Measurements from ENCODE around the gene NXN.

NXN gene

GRCh38 chr17:797236-797840 lies 182.2 kb downstream of the NXN start:
- CTCF ChIA-PET: interaction anchor here (2.4 to 3.7 kb wide), 2 partner anchors 184 to 203 kb away, joined by 9 to 50 read pairs; partner anchors contain the start of gene NXN
- POLR2A ChIA-PET: no interaction called here
- no peak for TF ChIP-seq CTCF (IDR thresholded peaks at IDR 0.05; ENCODE audit: control extremely low read depth, extremely low read depth, low read depth, missing control alignments)

GRCh38 chr17:796609-797008 lies 183.0 kb downstream of the NXN start:
- POLR2A ChIA-PET: no interaction called here
- no peak for TF ChIP-seq CTCF (IDR thresholded peaks at IDR 0.05; ENCODE audit: control extremely low read depth, extremely low read depth, low read depth, missing control alignments)

More at GRCh38 chr17:797236-797840, 182.2 kb downstream of the NXN start:
- DNase-seq (ENCODE audit: extremely low spot score): no peak

GRCh38 chr17:795721-796120 lies 183.9 kb downstream of the NXN start:
- DNase-seq (ENCODE audit: extremely low spot score): no peak
- CTCF ChIA-PET: interaction anchor here (0.6 to 3.7 kb wide), 8 partner anchors 11 to 383 kb away, joined by 3 to 50 read pairs (median 5); partner anchors contain the start of genes NXN and TIMM22
- no peak for TF ChIP-seq CTCF (IDR thresholded peaks at IDR 0.05; ENCODE audit: control extremely low read depth, extremely low read depth, low read depth, missing control alignments)
- POLR2A ChIA-PET: no interaction called here

More at GRCh38 chr17:796609-797008, 183.0 kb downstream of the NXN start:
- DNase-seq (ENCODE audit: extremely low spot score): no peak
- CTCF ChIA-PET: interaction anchor here (2.4 to 3.7 kb wide), 2 partner anchors 185 to 204 kb away, joined by 9 to 50 read pairs; partner anchors contain the start of gene NXN

- TF ChIP-seq CTCF (IDR thresholded peaks at IDR 0.05; ENCODE audit: control extremely low read depth, extremely low read depth, low read depth, missing control alignments): no peak
- DNase-seq (ENCODE audit: extremely low spot score): no peak
- ChIA-PET POLR2A (no interaction called here), CTCF (interaction anchor here (0.6 to 3.7 kb wide), 10 partner anchors 10 to 383 kb away, joined by 3 to 50 read pairs (median 5); partner anchors contain the start of genes NXN and TIMM22)
Observed at GRCh38 chr17:795276-795675, 184.3 kb downstream of the NXN start.

- POLR2A ChIA-PET: no interaction called here
- TF ChIP-seq CTCF (IDR thresholded peaks at IDR 0.05; ENCODE audit: control extremely low read depth, extremely low read depth, low read depth, missing control alignments): peak; percentile 58
- CTCF ChIA-PET: interaction anchor here (1.1 to 3.7 kb wide), 8 partner anchors 10 to 261 kb away, joined by 3 to 50 read pairs (median 5); partner anchors contain the start of genes NXN and TIMM22
- DNase-seq (ENCODE audit: extremely low spot score): peak; percentile 72
Observed at GRCh38 chr17:794876-795275, 184.7 kb downstream of the NXN start.

GRCh38 chr17:792277-792676 lies 187.3 kb downstream of the NXN start:
- POLR2A ChIA-PET: no interaction called here
- CTCF ChIA-PET: interaction anchor here (1.8 kb wide), 2 partner anchors 188 to 204 kb away, joined by 7 to 8 read pairs; partner anchors contain the start of gene TIMM22
- no peak for TF ChIP-seq CTCF (IDR thresholded peaks at IDR 0.05; ENCODE audit: control extremely low read depth, extremely low read depth, low read depth, missing control alignments)
- no peak for DNase-seq (ENCODE audit: extremely low spot score)
